IPS DF 6.9 (cell line): ENCODE data around the gene CCL19.

Experiments used
- DNase-seq: peaks from one replicate; pipeline ENCODE4 v3.0.0-alpha.2; 2013; ENCODE audit warnings: low read depth, low spot score
- H3K27ac ChIP-seq: one replicate; pipeline ENCODE4 v1.5.1; 2013; ENCODE audit warnings: low read length, control low read depth
- H3K27me3 ChIP-seq: 2 replicates; pipeline ENCODE4 v1.6.1; 2013; ENCODE audit warnings: mild to moderate bottlenecking, low read length; ENCODE audit not compliant: control insufficient read depth, insufficient read depth
- H3K36me3 ChIP-seq: 2 replicates; pipeline ENCODE4 v1.6.1; 2013; ENCODE audit warnings: low read length; ENCODE audit not compliant: control insufficient read depth, insufficient read depth
- H3K4me1 ChIP-seq: 2 replicates; pipeline ENCODE4 v1.6.1; 2013; ENCODE audit warnings: low read length; ENCODE audit not compliant: control insufficient read depth, insufficient read depth
- H3K4me3 ChIP-seq: 2 replicates; pipeline ENCODE4 v1.5.1; 2013; ENCODE audit warnings: mild to moderate bottlenecking, low read length
- H3K9me3 ChIP-seq: 2 replicates; pipeline ENCODE4 v1.6.1; 2013; ENCODE audit warnings: low read length, inconsistent platforms; ENCODE audit not compliant: control insufficient read depth, insufficient read depth
- WGBS: extraction: QIAGEN DNeasy Blood & Tissue Kit; methylation state at CpG from one replicate; pipeline ENCODE4 v1.1.7; 2013; ENCODE audit warnings: mixed read lengths, missing lambda C conversion rate; ENCODE audit not compliant: insufficient read length, insufficient coverage; 5-methylcytosine and 5-hydroxymethylcytosine counted together

The CCL19 gene

DNA sequence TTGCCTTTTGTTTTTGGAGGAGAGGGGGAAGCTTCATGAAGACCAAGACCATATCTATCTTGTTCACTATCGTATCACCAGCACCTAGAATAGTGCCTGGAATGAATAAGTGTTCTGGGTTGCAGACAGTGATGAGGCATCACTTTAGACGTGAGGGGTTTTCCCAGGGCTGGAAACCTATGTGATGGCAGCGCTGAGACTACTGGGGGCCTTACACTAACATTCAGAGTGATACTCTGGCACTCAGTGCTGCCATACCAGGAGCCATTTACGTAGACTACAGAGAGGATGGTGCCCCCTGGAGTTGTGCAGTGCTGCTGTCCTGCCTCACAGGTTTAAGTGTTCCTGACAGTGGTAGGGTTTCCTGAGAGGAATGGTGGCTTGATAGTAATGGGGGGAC lies 6.9 kb downstream of the CCL19 start:
- WGBS = no CpG with 5 or more reads among the region's 4 CpGs

DNA sequence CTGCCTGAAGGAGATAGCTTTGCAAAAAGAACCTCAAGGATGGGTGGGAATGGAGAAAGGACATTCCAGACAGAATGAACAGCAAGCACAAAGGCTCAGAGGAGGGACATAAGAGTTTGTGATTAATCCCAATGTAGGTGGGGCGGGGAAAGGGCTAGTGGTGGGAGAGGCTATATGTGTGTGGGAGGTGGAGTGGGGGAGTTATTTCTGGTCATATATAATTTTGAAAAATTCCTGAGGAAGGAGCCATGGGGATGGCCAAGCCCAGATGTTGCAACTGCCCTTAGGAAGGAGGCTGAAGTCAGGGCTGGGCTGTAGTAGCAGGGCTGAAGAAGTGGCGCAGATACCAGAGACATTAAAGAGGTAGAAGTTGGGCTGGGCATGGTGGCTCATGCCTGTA lies 15.2 kb downstream of the CCL19 start:
- Histone ChIP-seq H3K4me1 (no peaks in the 10 kb centered on the region), H3K4me3 (no peak overlapping the region), H3K27me3 (no peaks in the 10 kb centered on the region), H3K36me3 (no peaks in the 10 kb centered on the region), H3K9me3 (no peaks in the 10 kb centered on the region), H3K27ac (no peak overlapping the region)
- no CpG with 5 or more reads among the region's 2 CpGs for WGBS
- no peak for DNase-seq

More for the DNA sequence above, 6.9 kb downstream of the CCL19 start:
- no peaks in the 10 kb centered on the region for H3K27me3 ChIP-seq
- H3K4me1 ChIP-seq = peaks cover 3% of the 10 kb centered on the region; the same call in 1 of the 2 replicates
- no peaks in the 10 kb centered on the region for H3K9me3 ChIP-seq
- H3K4me3 ChIP-seq = no peak overlapping the region
- H3K27ac ChIP-seq = no peak overlapping the region
- no peak for DNase-seq
- H3K36me3 ChIP-seq = no peaks in the 10 kb centered on the region

DNA sequence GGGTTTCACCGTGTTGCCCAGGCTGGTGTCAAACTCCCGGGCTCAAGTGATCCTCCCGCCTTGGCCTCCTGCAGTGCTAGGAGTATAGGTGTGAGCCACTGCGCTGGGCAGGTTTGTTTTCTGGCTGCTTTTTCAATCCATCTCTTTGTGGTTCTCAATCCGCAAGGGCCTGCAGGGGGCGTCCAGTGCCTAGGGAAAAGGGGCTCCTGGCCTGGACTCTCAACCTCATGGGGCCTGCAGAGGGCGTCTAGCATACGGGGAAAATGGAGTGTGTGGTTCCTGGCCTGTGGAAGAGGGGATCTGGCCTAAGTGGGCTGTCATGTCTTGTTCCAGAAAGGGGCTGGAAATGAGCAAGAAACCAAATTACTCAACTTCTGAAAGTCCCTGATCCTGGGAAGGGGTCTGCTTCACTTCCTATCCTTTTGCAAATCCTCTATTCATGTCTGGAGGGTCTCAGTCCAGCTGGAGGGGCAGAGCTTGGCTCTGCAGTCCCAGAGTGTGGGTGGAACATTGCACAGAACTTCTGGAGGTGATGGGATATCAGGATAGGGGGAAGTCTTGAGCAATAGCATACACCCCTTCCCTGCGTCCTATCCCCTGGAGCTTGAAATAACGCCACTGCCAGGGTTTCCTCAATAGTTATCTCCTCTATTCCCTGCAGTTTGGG lies 15.9 kb downstream of the CCL19 start:
- Histone ChIP-seq H3K9me3 (no peaks in the 10 kb centered on the region), H3K4me1 (no peaks in the 10 kb centered on the region), H3K4me3 (no peak overlapping the region), H3K36me3 (no peaks in the 10 kb centered on the region), H3K27me3 (no peaks in the 10 kb centered on the region), H3K27ac (no peak overlapping the region)
- DNase-seq = peak; percentile 74
- WGBS = no CpG with 5 or more reads among the region's 10 CpGs

DNA sequence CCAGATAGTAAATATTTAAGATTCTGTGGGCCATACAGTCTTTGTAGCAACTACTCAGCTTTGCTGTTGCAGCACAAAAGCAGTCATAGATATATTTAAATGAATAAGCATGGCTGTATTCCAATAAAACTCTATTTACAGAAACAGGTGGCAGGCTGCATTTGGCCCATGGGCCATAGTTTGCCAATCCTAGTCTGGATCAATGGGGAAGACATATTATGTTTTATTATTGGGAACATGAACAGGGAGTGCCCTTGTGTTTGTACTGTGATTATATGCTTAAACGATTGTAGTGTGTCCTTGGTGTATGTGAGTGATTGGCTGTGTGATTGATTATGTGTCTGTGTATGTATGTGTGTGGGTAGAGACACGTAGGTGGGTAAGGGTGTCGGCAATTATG lies 16.6 kb downstream of the CCL19 start:
- Histone ChIP-seq H3K4me1 (no peaks in the 10 kb centered on the region), H3K27me3 (no peaks in the 10 kb centered on the region), H3K36me3 (no peaks in the 10 kb centered on the region), H3K4me3 (no peak overlapping the region), H3K9me3 (no peaks in the 10 kb centered on the region), H3K27ac (no peak overlapping the region)
- WGBS = 100% methylated on average over 2 of the region's 3 CpGs
- DNase-seq = no peak

DNA sequence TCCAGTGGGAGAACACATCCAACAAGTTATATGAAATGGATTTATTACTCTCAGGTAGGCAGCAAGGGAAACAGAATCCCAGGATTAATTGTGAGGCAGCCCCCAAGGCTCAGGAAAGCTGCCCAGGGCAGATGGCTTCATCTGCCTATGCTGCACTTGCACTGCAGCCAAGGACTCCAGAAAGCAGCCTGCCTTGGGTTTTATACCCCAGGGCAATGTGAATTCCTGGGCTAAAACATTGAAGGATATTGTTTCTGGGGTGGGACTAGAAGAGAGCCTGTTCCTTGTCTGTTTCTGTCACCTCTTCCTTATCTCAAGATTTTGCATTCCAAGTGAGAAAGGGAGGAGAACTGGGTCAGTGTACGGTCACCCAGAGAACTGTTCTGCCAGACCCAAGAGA lies 19.8 kb downstream of the CCL19 start:
- WGBS = no CpG with 5 or more reads among the region's 1 CpG
- Histone ChIP-seq H3K9me3 (no peaks in the 10 kb centered on the region), H3K4me3 (no peak overlapping the region), H3K4me1 (no peaks in the 10 kb centered on the region), H3K27me3 (no peaks in the 10 kb centered on the region), H3K27ac (no peak overlapping the region), H3K36me3 (no peaks in the 10 kb centered on the region)
- no peak for DNase-seq

GRCh38 chr9:34669809-34670562 lies 21.1 kb downstream of the CCL19 start:
- H3K27ac ChIP-seq = no peak overlapping the region
- DNase-seq = no peak
- WGBS = no CpG with 5 or more reads among the region's 5 CpGs

GRCh38 chr9:34665381-34666250 lies 25.5 kb downstream of the CCL19 start:
- Histone ChIP-seq H3K9me3 (no peaks in the 10 kb centered on the region), H3K4me3 (peak overlapping the region; percentile 81), H3K36me3 (no peaks in the 10 kb centered on the region), H3K4me1 (0 out of 2 replicates have a peak, but pooled peaks cover 3% of the 10 kb centered on the region), H3K27ac (no peak overlapping the region), H3K27me3 (no peaks in the 10 kb centered on the region)
- WGBS = no CpG with 5 or more reads among the region's 55 CpGs
- DNase-seq = peak; percentile 86

More at GRCh38 chr9:34669809-34670562, 21.1 kb downstream of the CCL19 start:
- Histone ChIP-seq H3K9me3 (no peaks in the 10 kb centered on the region), H3K4me1 (no peaks in the 10 kb centered on the region), H3K27me3 (no peaks in the 10 kb centered on the region), H3K36me3 (no peaks in the 10 kb centered on the region), H3K4me3 (no peak overlapping the region)

- H3K4me1 ChIP-seq = 0 out of 2 replicates have a peak, but pooled peaks cover 3% of the 10 kb centered on the region
- H3K4me3 ChIP-seq = peak overlapping the region; percentile 48; the same call in 1 of the 2 replicates
- H3K9me3 ChIP-seq = no peaks in the 10 kb centered on the region
- no peaks in the 10 kb centered on the region for H3K36me3 ChIP-seq
- H3K27me3 ChIP-seq = no peaks in the 10 kb centered on the region
- DNase-seq = no peak
- H3K27ac ChIP-seq = no peak overlapping the region
- no CpG with 5 or more reads among the region's 26 CpGs for WGBS
Measured at GRCh38 chr9:34665067-34665380, 26.1 kb downstream of the CCL19 start.

- Histone ChIP-seq H3K27ac (no peak overlapping the region), H3K4me3 (peak overlapping the region; percentile 48; the same call in 1 of the 2 replicates)
- WGBS = no CpG with 5 or more reads among the region's 18 CpGs
Measured at GRCh38 chr9:34664281-34665066, 26.6 kb downstream of the CCL19 start.

DNA sequence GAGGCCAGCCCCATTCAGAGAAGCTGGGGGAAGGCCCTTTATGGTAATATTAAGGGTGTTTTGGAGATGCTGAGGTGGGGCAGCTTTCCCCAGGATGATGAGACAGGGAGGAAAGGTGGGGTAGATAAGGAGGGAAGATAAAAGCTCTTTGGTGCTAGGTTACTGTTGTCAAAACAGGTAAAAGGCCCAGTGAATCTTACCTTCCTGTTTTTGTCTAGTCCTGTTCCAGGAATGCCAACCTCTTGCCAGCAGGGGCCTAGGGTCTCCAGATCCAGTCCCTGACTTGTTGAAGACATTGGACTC lies 27.8 kb downstream of the CCL19 start:
- Histone ChIP-seq H3K4me3 (no peak overlapping the region), H3K27ac (no peak overlapping the region), H3K4me1 (peaks cover 5% of the 10 kb centered on the region; the same call in 1 of the 2 replicates), H3K27me3 (no peaks in the 10 kb centered on the region), H3K9me3 (no peaks in the 10 kb centered on the region), H3K36me3 (no peaks in the 10 kb centered on the region; the same call in 1 of the 2 replicates)
- no peak for DNase-seq

More at GRCh38 chr9:34664281-34665066, 26.6 kb downstream of the CCL19 start:
- Histone ChIP-seq H3K27me3 (no peaks in the 10 kb centered on the region), H3K9me3 (no peaks in the 10 kb centered on the region), H3K4me1 (peaks cover 4% of the 10 kb centered on the region; the same call in 1 of the 2 replicates), H3K36me3 (no peaks in the 10 kb centered on the region; the same call in 1 of the 2 replicates)
- DNase-seq = peak; percentile 70
